ENCODE data around the gene LRBA. TPM values are rescaled to one million over a fixed set of nuclear protein-coding genes. Genes with fewer than 3 reads are reported as not detected.
A peak's percentile ranks its signal among the peaks of the same experiment; 100 is the strongest.

LRBA gene
- total and polyA plus RNA-seq, 2 donors (not counting 3 experiments of a cell fraction or from before 2014, with no cell fraction given) = 18.0 to 35.1 TPM

GRCh38 chr4:150543042-150543441 lies 472.0 kb downstream of the LRBA start:
- no peak overlapping the region for H3K27ac ChIP-seq (ENCODE audit: insufficient read depth, low read depth, low read length)
- H3K79me2 ChIP-seq (ENCODE audit: control insufficient read depth, insufficient read depth, low read length) = no peaks in the 10 kb centered on the region
- H3K36me3 ChIP-seq (ENCODE audit: control insufficient read depth in 2 of 2, extremely low read depth in 1 of 2, insufficient read depth in 2 of 2, low read length in 2 of 2) = no peaks in the 10 kb centered on the region
- intact Hi-C loops (cut with micrococcal nuclease) (no loop called here), dilution Hi-C loops (cut with MboI; ENCODE audit: extremely low pct_ligation_motif_present, low sequenced_read_pairs) (no loop called here)
- POLR2A ChIA-PET = no interaction called here
- no peak overlapping the region for H3K4me2 ChIP-seq (ENCODE audit: insufficient read depth, low read length)
- H3K9me1 ChIP-seq (replicated peaks; ENCODE audit: control insufficient read depth, extremely low read depth, insufficient read depth, low read length) = no peaks in the 10 kb centered on the region
- no peak for TF ChIP-seq CTCF (IDR thresholded peaks at IDR 0.05; ENCODE audit: extremely low read depth in 1 of 2, insufficient read depth in 1 of 2, low read depth in 1 of 2, low read length in 2 of 2)
- no peaks in the 10 kb centered on the region for H3K27me3 ChIP-seq (ENCODE audit: control insufficient read depth in 2 of 2, insufficient read depth in 2 of 2, low read length in 2 of 2)
- CTCF ChIA-PET = interaction anchor here (1.4 to 3.3 kb wide), 3 partner anchors 12 to 245 kb away, joined by 3 to 6 read pairs (median 4); no protein-coding TSS in a partner anchor
- no peaks in the 10 kb centered on the region for H3K9me3 ChIP-seq (replicated peaks; ENCODE audit: control insufficient read depth, insufficient read depth, low read length)
- FAIRE-seq (no peak), DNase-seq (ENCODE audit: low read depth, low spot score) (peak; percentile 56)
- BruUV-seq (replicated peaks) = no TSS peak
- H3K9ac ChIP-seq (replicated peaks; ENCODE audit: extremely low read depth, insufficient read depth, low read length) = no peak overlapping the region
- no peak overlapping the region for H3K4me3 ChIP-seq (replicated peaks in 1 of 3; ENCODE audit: insufficient read depth in 1 of 3, low read depth in 1 of 3, low read length in 3 of 3)
- H3K4me1 ChIP-seq (ENCODE audit: control insufficient read depth, extremely low read depth, insufficient read depth, low read length) = no peaks in the 10 kb centered on the region
- no peaks in the 10 kb centered on the region for H4K20me1 ChIP-seq (replicated peaks; ENCODE audit: control insufficient read depth, extremely low read depth, insufficient read depth, low read length)
- H2AFZ ChIP-seq (ENCODE audit: low read depth, low read length) = no peak overlapping the region

- Histone ChIP-seq H3K9me1 (replicated peaks; ENCODE audit: control insufficient read depth, extremely low read depth, insufficient read depth, low read length) (no peaks in the 10 kb centered on the region), H4K20me1 (replicated peaks; ENCODE audit: control insufficient read depth, extremely low read depth, insufficient read depth, low read length) (no peaks in the 10 kb centered on the region), H2AFZ (ENCODE audit: low read depth, low read length) (no peak overlapping the region), H3K4me2 (ENCODE audit: insufficient read depth, low read length) (no peak overlapping the region), H3K36me3 (ENCODE audit: control insufficient read depth in 2 of 2, extremely low read depth in 1 of 2, insufficient read depth in 2 of 2, low read length in 2 of 2) (no peaks in the 10 kb centered on the region), H3K4me1 (ENCODE audit: control insufficient read depth, extremely low read depth, insufficient read depth, low read length) (no peaks in the 10 kb centered on the region), H3K27ac (ENCODE audit: insufficient read depth, low read depth, low read length) (no peak overlapping the region), H3K4me3 (replicated peaks in 1 of 3; ENCODE audit: insufficient read depth in 1 of 3, low read depth in 1 of 3, low read length in 3 of 3) (no peak overlapping the region), H3K79me2 (ENCODE audit: control insufficient read depth, insufficient read depth, low read length) (no peaks in the 10 kb centered on the region), H3K9me3 (replicated peaks; ENCODE audit: control insufficient read depth, insufficient read depth, low read length) (no peaks in the 10 kb centered on the region), H3K9ac (replicated peaks; ENCODE audit: extremely low read depth, insufficient read depth, low read length) (no peak overlapping the region), H3K27me3 (ENCODE audit: control insufficient read depth in 2 of 2, insufficient read depth in 2 of 2, low read length in 2 of 2) (no peaks in the 10 kb centered on the region)
- no peak for FAIRE-seq
- POLR2A ChIA-PET = interaction anchor here (0.6 kb wide), 1 partner anchor 169 kb away, joined by 4 read pairs; no protein-coding TSS in a partner anchor
- no peak for TF ChIP-seq POLR2A (IDR thresholded peaks at IDR 0.05; ENCODE audit: low read depth, low read length)
- no peak for TF ChIP-seq GATA2 (IDR thresholded peaks at IDR 0.05; ENCODE audit: insufficient read depth, insufficient read length, low read depth, low read length)
- no peak for TF ChIP-seq FOS (IDR thresholded peaks at IDR 0.05; ENCODE audit: borderline replicate concordance, insufficient read depth, low read length)
- TF ChIP-seq POLR2AphosphoS5 (IDR thresholded peaks at IDR 0.05; ENCODE audit: insufficient read depth, low read depth, low read length) = no peak
- no peak for TF ChIP-seq MYC (IDR thresholded peaks at IDR 0.05; ENCODE audit: low read depth, low read length)
- no peak for TF ChIP-seq EZH2 (IDR thresholded peaks at IDR 0.05; ENCODE audit: borderline replicate concordance, low read depth, low read length, severe bottlenecking)
- TF ChIP-seq JUN (IDR thresholded peaks at IDR 0.05; ENCODE audit: borderline replicate concordance, insufficient read depth, insufficient read length, low read depth) = no peak
- no peak for TF ChIP-seq MAX (IDR thresholded peaks at IDR 0.05; ENCODE audit: insufficient read depth, insufficient read length)
- TF ChIP-seq CTCF (IDR thresholded peaks at IDR 0.05; ENCODE audit: extremely low read depth in 1 of 2, insufficient read depth in 1 of 2, low read depth in 1 of 2, low read length in 2 of 2) = no peak
- CTCF ChIA-PET = interaction anchor here (1.1 to 2.0 kb wide), 5 partner anchors 8 to 243 kb away, joined by 3 to 11 read pairs (median 3); no protein-coding TSS in a partner anchor
- dilution Hi-C loops (cut with MboI; ENCODE audit: extremely low pct_ligation_motif_present, low sequenced_read_pairs) = no loop called here
- intact Hi-C loops (cut with micrococcal nuclease) = no loop called here
- no TSS peak for BruUV-seq (replicated peaks)
- no peak for DNase-seq (ENCODE audit: low read depth, low spot score)
Observed at GRCh38 chr4:150541681-150542080, 473.4 kb downstream of the LRBA start.
